GM21390 (cell line): ENCODE measurements around the gene HOXD12.

ENCODE experiments used
- ATAC-seq: cut with Tn5 transposase; IDR thresholded peaks from one replicate; pipeline ENCODE4 v1.9.1; 2021; ENCODE audit not compliant: unreplicated experiment

The HOXD12 gene

DNA sequence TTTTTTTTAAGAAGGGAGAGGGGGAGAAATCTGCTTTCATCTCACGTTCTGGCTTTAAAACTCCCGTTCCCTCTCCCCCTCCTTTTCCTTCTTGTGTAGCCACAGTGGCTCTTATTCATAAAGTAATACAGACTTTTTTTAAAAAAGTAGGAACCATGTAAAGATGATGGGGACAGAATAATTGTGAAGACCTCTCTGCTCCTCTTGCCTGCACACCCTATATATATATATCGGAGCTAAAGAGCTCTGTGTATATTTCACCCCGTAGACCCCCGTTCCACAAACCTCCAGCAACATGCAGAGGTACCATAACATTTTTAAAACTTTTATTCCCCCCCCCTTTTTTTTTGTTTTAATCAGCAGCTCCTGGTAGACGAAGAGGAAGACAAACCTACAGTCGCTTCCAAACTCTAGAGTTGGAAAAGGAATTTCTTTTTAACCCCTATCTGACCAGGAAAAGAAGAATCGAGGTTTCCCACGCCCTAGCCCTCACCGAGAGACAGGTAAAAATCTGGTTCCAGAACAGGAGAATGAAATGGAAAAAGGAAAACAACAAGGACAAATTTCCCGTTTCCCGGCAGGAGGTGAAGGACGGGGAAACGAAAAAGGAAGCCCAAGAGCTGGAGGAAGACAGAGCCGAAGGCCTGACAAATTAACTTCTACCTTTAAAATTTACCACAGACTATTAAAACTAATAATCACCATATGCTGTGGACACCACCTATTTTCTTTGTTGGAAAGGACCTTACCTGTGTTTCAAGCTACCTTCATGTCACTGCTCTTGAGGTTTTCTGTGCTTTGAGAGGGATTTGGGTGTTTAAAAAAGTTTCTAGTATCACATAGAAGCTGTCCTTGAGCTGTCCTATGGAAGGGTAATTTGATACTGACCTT, 31.6 kb downstream of the HOXD12 start:
- ATAC-seq, result no peak

DNA sequence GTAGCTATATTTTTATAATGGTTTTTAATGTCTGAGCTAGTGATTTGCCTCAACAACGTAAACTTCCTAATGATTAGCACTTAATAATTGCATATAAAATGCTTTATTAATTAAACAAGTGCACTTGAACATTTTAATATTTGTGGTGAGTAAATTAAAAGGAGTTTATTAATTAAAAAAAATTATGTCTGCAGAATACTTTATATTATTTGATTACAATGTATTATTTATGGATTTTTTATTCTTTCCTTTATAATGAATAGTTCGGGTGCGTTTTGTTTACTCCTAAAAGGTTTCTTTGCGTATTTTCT, 32.2 kb downstream of the HOXD12 start:
- no peak for ATAC-seq

DNA sequence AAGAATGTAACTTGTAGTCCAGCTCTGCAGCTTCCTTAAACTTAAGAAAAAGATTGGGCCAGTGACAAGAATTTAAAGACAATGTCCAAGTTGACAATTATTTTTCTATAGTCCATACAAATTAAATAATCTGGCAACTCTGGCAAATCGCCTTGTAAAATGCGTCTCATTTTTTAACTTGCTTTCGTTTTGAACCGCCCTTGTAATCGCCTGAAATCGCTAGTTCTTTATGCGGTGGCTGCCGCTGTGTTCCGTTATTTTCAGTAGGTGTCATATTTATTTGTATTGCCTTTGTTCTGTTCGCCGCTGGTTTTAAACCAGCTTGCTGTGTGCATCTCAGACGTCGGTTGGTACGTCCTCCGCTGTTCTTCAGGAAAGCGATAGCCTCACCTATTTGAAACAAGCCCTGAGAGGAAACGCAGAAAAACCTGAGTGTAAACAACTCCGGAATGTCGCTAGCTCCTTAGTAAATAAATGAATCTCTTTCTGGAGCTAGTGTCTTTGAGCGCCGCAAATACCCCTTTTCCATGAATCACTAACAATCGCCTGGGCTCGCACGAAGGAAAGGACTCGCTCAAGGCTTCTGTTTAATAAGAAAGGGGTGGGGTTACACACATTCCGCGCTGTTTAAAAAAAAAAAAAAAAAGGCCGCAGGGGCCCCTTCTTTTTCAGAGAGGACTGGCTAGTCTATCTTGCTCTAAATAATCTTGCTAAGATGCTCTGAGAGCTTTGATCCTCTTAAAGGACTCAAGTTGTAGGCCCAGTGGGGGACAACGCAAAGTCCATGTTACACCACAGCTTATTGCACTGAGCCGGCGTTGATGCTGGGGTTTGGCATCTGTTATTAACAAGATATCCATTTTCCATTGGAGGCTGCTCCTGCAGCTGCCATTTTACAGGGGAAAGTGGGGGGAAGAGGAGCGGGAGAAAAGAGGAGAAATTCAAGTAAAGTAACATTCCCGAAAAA, 32.9 kb downstream of the HOXD12 start:
- ATAC-seq, result no peak

DNA sequence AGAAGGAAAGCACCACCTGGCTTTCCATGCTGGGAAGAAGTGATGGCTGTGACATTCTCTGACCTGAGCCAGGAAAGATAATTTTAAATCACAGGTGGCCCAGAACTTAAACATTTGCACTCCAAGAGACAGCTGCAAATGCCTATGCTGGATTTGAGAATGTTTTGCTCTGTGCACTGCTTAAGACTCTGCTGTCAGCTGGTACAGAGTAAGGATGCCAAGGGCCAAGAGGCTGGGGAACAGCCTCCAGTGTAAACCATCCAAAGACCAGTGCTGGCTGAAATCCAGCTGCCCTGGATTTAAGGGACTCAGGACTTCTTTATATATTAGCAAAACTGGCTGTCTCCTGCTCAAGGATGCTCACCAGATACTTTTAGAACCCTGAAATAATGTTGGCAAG, 33.8 kb downstream of the HOXD12 start:
- ATAC-seq, result no peak

DNA sequence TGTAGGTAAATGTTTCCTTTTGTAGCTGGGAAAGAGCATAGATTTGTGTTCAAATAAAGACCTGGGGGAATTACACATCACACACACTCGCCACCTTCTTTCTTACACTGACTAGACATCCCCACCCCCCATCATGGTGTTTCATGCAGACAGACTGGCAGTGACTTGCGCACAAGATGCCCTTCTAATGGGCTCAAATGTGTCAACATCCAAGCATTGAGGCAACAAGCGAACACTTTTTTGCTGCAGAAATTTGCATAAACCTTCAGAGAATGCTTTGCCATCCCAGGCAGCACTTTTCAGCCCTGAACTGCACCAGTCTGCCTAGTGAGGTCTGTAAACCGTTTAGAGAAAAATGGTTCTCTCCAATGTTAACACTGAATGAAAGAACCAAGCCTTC, 34.4 kb downstream of the HOXD12 start:
- ATAC-seq, result no peak

DNA sequence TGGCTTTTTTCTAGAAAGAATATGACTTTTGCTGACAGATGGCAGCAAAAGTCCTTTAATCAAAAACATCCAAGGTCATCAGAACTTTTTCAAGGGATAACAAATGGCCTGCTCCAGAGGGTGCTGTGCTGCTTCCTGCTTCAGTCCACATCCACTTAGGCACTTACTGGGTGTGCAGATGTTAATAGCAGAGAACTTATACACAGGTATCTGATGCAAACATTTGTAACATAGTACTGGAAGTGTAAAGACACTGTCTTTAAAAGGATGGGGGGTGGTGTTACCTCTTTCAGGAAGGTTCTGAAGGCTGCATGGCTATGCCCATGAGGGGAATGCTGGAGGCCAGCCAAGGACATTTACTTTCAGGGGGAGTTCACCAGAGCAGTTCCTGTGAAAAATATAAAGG, 35.4 kb downstream of the HOXD12 start:
- no peak for ATAC-seq

DNA sequence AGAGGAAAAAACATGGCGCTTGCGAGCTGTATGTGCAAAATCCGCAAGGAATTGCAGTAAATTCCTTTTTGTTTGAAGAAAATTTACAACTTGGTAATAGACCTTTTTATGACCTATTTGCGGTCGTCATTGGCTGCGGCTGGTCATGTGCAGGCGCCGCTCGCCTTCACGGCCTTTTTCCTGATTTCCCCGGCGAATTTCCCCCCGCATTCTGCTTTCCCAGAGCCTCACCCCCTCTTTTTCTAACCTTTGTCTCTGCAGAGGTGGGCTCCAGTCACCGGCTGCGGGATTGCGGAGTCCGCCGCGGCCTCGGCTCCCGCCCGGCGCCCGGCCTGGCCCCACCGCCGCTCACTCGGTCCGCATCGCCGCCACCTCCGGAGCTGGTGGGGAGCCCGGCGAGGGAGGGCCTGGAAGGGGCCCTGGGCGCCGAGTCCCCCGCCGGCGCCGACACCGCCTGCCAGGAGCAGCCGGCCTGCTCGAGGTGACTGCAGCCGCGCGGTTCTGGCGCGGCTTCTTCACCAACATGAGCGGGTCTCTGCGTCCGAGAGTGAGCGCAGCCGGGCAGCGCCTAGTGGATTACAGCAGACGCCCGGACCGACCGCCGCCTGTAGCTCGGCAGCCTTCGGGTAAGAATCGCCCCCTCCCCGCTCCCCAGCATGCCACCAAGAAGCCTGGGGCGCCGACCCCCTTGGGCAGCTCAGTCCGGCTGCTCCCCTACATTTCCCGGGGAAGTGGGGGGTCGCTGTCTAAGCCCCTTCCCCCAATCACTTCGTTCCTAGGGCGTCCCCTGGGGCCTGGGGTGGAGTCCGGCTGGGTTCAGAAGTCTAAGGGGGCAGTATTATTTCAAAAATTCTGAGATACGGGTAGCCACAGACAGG, 37.0 kb downstream of the HOXD12 start:
- no peak for ATAC-seq

DNA sequence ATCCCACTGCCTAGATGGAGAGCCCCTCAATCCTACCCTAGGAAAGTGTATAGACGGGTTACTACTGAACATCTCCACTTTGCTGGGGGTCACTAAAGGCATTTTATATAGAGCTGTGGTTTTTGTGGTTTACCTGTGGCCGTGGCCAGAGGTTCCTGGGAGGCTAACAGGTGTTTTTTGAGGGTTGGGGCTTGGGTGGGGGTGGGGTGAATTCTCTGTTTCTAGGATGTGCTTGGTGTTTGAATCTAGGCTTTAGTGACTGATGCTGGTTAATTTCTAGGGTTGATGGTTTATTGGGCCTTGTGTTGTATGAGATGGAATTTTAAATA, 37.6 kb downstream of the HOXD12 start:
- ATAC-seq, result no peak

DNA sequence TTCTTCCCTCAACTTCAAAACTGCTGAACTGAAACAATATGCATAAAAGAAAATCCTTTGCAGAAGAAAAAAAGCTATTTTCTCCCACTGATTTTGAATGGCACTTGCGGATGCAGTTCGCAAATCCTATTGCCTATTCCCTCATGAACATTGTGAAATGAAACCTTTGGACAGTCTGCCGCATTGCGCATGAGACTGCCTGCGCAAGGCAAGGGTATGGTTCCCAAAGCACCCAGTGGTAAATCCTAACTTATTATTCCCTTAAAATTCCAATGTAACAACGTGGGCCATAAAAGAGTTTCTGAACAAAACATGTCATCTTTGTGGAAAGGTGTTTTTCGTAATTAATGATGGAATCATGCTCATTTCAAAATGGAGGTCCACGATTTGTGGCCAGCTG, 38.3 kb downstream of the HOXD12 start:
- no peak for ATAC-seq

DNA sequence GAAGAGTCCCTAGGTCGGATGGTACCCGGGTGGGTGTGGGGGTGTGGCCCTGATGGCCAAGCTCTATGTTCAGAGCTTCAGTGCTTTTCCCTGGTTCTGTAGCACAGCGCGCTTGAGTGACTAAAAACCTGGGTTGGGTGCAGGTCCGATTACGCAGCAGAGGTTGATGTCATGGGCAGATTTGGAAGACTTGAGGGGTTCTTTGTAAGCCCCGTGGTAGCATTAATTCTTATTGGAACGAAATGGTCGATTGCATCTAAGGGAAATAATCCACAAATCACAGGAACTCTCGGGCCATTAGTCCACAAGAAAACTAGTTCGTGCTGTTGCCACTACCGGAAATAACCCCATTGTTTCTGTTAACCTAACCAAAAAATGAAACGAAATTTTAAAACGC, 38.9 kb downstream of the HOXD12 start:
- no peak for ATAC-seq

DNA sequence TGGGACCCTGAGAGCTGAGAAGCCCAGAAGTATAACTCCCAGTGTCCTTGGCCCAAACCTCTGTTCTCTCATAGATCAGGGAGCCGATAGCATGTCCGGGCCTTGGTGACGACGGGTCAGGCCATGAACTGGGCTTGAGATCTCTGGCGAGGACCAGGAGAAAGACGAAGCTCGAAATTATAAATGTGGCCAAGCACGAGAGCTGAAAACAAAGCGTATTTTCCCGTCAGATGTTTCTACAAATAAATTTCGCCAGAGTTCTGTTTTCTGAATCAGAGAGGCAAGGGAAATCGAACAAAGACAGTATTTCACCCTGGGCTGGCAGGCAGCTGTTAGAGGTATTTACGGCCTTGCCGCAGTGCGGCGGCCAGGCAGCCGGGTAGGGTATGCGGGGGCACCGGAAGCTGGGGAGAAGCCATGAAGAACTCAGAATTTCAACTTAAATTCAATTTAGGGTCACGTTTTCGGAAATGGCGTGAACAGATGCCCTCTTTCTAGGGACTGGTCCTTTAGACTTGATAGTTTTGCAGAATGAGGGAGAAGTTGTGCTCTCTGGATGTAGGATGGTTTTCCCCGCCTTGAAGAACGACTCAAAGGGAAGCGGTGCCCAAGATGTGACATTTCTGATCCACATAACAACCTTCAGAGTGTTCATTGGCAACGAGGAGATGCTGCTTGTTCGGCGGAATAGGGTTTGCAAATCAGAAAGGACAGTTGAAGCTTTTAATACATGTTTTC, 39.5 kb downstream of the HOXD12 start:
- no peak for ATAC-seq

DNA sequence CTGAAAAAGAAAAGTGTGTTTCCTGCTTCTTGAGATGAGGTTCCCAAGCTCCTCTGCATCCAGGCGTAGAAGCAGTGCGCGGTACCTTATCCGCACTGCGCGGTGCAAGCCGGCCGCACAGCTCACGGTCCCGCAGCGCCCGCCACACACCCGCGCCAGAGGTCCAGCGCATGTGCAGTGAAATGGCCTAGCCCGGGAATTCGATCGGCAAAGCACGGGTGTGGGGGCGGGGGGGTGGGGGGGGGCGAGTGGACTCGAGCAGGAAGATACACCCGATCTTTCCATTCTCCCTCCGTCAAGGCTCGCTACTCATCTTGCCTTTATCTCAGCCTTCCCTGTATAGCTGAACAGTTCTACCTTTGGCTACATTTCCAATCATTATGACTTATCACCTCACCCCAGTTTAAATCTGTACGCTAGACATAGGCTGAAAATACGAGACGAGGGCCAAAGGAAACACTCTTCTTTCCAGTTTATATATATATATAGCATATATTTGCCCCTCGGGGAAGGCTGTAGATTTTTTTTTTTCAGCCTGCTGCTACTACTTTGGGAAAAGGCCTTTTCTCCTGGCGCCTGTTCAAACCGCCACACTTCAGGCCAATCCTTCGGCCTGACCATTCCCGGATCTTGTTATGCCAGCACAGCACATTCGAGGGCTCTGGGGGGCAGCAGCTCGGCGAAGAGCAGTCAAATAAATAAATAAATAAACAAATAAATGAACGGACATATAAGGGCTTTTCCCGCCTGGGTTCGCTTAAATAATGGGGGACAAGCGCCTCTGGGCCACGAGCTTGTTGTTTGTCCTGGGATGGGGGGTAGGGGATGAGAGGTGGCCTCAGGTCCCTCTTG, 40.3 kb downstream of the HOXD12 start:
- ATAC-seq, result no peak

DNA sequence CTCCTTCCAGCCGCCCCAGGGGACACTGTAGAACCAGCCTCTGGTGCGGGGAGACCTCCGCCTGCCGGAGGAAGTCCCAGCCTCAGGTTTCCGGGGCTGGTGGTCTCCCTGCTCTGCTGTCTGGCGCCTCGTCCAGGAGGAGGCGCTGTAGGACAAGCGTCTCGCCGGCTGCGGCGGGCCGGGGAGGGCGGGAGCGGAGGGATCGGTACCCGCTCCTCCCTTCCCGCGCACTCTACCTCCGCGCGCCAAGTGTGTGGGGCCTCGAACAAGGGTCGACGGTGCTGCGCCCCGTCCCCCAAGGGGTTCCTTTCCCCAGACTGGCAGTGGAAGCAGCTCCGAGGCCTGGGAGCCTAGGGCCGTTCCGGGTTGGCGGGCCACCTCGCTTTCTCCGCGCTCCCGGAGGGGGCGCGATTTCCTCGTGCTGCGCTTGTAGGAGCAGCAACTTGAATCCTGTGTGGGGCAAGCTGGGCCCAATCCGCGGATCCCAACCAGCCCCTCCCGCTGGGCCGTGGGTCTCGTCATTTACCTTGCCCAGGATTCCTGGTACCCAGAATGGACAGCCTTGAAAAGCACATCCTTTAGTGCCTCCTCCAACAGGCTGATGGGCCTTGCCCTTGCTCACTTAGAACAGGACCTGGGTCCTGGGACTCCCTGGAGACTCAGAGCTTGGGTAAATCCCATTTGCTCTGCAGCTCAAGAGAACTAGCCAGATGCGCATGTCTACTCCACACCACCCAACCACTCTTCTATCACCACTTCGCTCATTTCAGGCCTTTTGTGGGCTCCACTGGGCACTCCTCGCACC, 41.1 kb downstream of the HOXD12 start:
- peak; percentile 95 for ATAC-seq

DNA sequence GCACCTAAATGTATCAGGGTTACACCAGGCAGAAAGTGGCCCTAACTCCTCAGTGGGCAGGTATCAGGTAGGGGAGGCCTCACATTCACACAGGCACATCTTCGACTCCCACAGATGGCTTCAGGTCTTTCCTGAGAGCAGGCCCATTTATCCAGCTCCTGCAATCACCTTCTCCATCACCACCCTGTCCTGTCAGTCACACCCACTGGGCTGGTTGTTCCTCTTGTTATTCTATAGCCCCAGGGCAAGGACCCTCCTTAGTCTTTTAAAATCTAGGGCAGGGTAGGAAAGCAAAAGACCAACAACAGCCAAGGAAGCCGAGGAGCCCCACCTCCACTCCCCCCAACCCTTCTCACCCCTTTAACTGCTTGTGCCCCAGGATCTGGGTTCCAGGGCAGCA, 42.7 kb downstream of the HOXD12 start:
- no peak for ATAC-seq

DNA sequence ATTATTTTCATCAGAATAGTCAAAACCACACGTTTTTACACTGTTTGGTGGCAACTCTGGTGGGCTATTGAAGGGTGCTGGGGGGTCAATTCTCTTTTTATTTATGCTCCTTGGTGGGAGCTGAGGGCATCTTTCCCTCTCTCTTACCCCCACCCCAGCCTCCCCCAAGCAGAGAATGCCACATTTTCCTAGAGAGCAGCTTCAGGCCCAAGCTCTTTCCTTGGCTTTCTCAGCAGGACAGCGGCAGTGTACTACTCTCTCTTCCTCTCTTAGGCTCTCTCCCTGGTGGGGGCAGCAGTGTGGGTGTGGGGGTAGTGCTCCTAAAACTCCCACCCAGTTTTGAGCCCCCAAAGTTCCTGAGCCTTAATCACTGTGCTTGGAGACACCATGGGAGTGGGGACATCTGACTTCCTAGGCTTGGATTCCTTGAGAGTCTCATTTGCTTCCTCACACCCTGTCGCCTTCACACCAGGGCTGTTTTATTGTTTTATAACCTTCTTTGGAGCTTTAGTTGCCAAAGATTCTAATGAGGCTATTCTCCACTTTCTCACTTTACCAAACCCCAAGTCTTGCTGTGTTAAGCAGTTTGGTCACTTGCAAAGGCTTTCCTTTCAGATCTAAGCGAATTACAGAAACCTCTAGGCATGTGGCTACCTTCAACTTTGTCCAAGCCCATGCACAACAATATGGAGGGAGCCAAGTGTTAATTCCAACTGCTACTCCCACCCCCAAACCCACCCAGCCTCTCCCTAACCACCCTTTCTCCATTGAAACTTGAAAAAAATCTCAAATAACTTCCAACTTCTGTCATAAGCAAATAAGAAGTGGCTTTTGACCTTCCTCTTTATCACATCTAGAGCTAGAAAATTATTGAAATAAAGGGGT, 45.7 kb downstream of the HOXD12 start:
- ATAC-seq, result no peak

DNA sequence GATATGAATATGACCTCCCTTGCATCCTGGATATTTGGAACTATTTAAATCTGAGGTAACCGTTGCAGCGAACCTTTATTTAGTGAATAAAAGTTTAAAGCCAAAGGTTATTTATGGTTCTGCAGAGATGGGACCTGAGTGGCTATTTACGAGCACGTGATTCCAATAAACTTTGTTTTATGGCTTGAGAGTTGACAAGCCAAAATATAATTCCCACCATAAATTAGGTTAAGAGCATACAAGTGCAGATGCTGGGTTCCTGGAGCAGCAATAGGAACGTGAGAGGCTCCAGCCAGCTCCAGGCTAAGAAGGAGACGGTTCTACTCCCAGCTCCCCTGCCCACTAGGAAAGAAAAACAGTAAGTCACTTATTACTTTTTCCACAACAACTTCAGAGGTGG, 46.5 kb downstream of the HOXD12 start:
- no peak for ATAC-seq

DNA sequence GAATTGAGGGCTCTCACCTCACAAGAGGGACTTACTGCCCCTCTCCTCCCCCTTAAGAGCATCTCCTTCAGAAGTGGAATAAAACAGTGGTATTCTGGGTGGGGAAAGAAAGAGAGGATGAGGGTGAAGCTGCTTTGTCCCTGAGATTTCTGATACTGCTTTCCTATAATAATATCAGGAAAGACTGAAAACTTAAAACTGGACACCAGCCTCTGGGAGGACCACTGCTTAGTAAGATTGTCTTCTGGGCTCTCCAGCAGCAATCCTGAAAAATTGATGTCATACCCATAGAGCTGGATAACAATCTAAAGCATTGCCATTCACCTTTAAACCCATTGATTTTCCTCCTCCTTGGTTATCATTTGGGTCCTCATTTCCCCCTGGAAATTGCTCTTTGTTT, 47.0 kb downstream of the HOXD12 start:
- no peak for ATAC-seq
